OCI-LY3 (cell line): ENCODE measurements around the gene OPHN1.
"Not testable (repeated sequence)": the region's sequence is repeated elsewhere in the genome, so short reads cannot be mapped to it uniquely, and the experiment has no call there.

Source experiments
- H2AFZ ChIP-seq: fragments of 200-600, 300-600 bp; shearing (Covaris generic); 2 replicates; pipeline ENCODE4 v1.6.0; 2014; ENCODE audit warnings: antibody characterized with exemption, low read depth, low read length
- H3K27ac ChIP-seq: fragments of 200-600, 300-600 bp; sonication (generic); 2 replicates; pipeline ENCODE4 v1.5.1; 2014; ENCODE audit warnings: mild to moderate bottlenecking, low read length, moderate library complexity, mixed read lengths
- H3K27me3 ChIP-seq: fragments of 200-600, 300-600 bp; sonication (generic); 2 replicates; pipeline ENCODE4 v1.6.1; 2014; ENCODE audit warnings: low read depth, low read length, mixed read lengths
- H3K36me3 ChIP-seq: fragments of 200-600, 300-600 bp; sonication (generic); replicated peaks from 2 replicates; pipeline ENCODE3; 2014; ENCODE audit warnings: low read depth, low read length, mixed read lengths
- H3K4me1 ChIP-seq: fragments of 300-600, 200-600 bp; sonication (generic); 2 replicates; pipeline ENCODE4 v1.6.1; 2014; ENCODE audit warnings: low read length, mixed read lengths
- H3K4me2 ChIP-seq: fragments of 200-600, 300-600 bp; sonication (generic); 2 replicates; pipeline ENCODE4 v1.6.1; 2014; ENCODE audit warnings: low read length, mixed read lengths
- H3K4me3 ChIP-seq: fragments of 300-600, 200-600 bp; sonication (generic); 2 replicates; pipeline ENCODE4 v1.5.1; 2014; ENCODE audit warnings: antibody characterized with exemption, mild to moderate bottlenecking, low read length, moderate library complexity
- H3K79me2 ChIP-seq: fragments of 300-600, 200-600 bp; shearing (Covaris generic); 2 replicates; pipeline ENCODE4 v1.6.1; 2014; ENCODE audit warnings: mild to moderate bottlenecking, low read length, mixed read lengths
- H3K9ac ChIP-seq: fragments of 300-600, 200-600 bp; shearing (Covaris generic); 2 replicates; pipeline ENCODE4 v1.6.0; 2014; ENCODE audit warnings: mild to moderate bottlenecking, low read length, moderate library complexity
- H3K9me3 ChIP-seq: fragments of 200-600, 300-600 bp; shearing (Covaris generic); 2 replicates; pipeline ENCODE4 v1.6.1; 2014; ENCODE audit warnings: low read length, mixed read lengths; ENCODE audit not compliant: insufficient read depth
- H4K20me1 ChIP-seq: fragments of 200-600, 300-600 bp; sonication (generic); 2 replicates; pipeline ENCODE4 v1.6.1; 2016; ENCODE audit warnings: low read length, mixed read lengths; ENCODE audit not compliant: insufficient read depth
- EZH2phosphoT487 ChIP-seq: fragments of 200-600 bp; shearing (Covaris generic); IDR thresholded peaks from 2 replicates; pipeline ENCODE4 v1.6.1; 2018; ENCODE audit warnings: antibody characterized with exemption, mixed run types, low read depth
- TF ChIP-seq, protein P1 (sequence below): fragments of 200-600, 300-600 bp; sonication (generic); IDR thresholded peaks from 2 replicates; pipeline ENCODE4 v1.5.1; 2014; ENCODE audit warnings: antibody characterized with exemption, low read length, low read depth

Gene OPHN1

DNA sequence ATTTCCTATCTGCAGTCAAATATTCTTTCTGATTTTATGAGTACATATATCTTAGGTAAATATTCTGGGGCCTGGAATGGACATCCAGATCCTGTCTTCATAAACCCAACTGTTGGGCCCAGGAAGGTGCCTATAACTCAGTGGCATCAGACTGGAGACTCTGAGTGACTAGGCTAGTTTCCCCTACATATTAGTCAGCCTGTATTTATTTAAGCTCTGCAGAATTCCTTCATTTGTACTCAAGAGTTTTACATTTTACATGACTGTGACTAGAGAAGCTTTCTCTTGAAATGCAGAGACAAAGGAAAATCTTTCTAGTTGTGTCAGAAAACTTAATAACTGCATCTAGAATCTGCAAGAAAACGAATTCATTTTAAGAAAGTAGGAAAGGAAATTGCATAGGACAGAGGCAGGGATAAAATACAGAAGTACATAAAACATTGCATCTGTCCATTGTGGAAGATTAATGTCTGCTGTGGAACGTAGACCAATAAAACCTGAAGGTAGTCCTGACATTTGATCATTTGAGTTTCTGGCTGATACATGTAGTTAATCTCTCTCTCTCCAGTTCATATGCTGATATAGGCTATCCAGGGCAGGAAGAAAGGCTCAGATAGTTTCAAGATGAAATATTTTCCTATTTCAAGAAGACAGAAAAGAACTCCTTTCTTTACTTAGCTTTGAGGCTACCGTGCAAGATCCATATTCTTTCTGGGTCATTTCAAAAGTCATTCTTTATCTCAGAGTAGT is 78.2 kb downstream of the OPHN1 start:
- H3K27ac ChIP-seq, result no peak overlapping the region
- H3K4me2 ChIP-seq, result no peak overlapping the region
- no peaks in the 10 kb centered on the region for H3K79me2 ChIP-seq
- H3K36me3 ChIP-seq, result no peaks in the 10 kb centered on the region
- TF ChIP-seq, protein P1, sequence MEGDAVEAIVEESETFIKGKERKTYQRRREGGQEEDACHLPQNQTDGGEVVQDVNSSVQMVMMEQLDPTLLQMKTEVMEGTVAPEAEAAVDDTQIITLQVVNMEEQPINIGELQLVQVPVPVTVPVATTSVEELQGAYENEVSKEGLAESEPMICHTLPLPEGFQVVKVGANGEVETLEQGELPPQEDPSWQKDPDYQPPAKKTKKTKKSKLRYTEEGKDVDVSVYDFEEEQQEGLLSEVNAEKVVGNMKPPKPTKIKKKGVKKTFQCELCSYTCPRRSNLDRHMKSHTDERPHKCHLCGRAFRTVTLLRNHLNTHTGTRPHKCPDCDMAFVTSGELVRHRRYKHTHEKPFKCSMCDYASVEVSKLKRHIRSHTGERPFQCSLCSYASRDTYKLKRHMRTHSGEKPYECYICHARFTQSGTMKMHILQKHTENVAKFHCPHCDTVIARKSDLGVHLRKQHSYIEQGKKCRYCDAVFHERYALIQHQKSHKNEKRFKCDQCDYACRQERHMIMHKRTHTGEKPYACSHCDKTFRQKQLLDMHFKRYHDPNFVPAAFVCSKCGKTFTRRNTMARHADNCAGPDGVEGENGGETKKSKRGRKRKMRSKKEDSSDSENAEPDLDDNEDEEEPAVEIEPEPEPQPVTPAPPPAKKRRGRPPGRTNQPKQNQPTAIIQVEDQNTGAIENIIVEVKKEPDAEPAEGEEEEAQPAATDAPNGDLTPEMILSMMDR, result no peak
- no peak for TF ChIP-seq EZH2phosphoT487
- H3K27me3 ChIP-seq, result no peaks in the 10 kb centered on the region
- no peaks in the 10 kb centered on the region for H3K4me1 ChIP-seq
- no peak overlapping the region for H3K9ac ChIP-seq
- H2AFZ ChIP-seq, result no peak overlapping the region
- no peaks in the 10 kb centered on the region for H3K9me3 ChIP-seq
- H3K4me3 ChIP-seq, result no peak overlapping the region
- H4K20me1 ChIP-seq, result no peaks in the 10 kb centered on the region

DNA sequence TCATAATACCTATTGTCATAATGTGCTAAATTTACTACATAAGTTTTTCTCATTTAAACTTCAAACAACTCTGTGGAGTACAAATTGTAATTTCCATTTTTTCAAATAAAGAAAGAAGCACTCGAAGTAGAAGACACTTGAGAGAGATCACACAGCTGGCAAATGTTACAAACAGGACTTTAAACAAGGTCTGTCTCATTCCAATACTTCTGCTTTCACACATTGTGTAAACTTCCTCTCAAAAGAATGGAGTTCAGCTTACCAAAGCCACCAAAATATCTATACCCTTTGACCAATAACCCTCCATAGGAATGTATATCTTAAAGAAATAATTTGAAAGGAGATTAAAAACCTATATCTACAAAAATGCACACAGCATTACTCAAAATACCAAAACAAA is 88.3 kb downstream of the OPHN1 start:
- no peaks in the 10 kb centered on the region for H3K9me3 ChIP-seq
- no peak overlapping the region for H3K4me2 ChIP-seq
- H3K4me3 ChIP-seq, result no peak overlapping the region
- no peak overlapping the region for H2AFZ ChIP-seq
- H3K9ac ChIP-seq, result no peak overlapping the region
- H3K27me3 ChIP-seq, result no peaks in the 10 kb centered on the region
- no peaks in the 10 kb centered on the region for H4K20me1 ChIP-seq
- 0 out of 2 replicates have a peak, but pooled peaks cover 3% of the 10 kb centered on the region for H3K4me1 ChIP-seq
- H3K79me2 ChIP-seq, result no peaks in the 10 kb centered on the region
- no peaks in the 10 kb centered on the region for H3K36me3 ChIP-seq
- no peak overlapping the region for H3K27ac ChIP-seq
- TF ChIP-seq EZH2phosphoT487, result no peak
- TF ChIP-seq, protein P1, result no peak

DNA sequence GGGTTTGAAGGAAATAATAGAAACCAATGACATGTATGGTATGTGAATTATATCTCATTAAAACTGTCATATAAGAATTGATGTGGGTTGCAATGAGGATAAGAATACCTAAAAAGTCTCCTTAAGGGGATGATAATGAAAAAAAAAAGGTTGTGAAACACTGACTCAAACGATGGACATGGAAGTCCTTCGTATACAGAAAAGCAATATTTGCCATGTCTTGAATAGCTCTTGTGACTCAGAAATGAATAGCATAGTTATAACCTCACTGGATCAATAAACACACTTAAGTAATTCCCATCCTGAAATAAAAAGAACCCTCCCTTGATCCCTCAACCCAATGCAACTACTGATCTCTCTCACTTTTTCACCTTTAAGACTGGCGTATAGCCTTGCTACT is 89.7 kb downstream of the OPHN1 start:
- Histone ChIP-seq H3K36me3 (no peaks in the 10 kb centered on the region), H3K27ac (no peak overlapping the region), H4K20me1 (no peaks in the 10 kb centered on the region), H3K79me2 (no peaks in the 10 kb centered on the region), H3K4me3 (no peak overlapping the region), H3K4me2 (no peak overlapping the region), H2AFZ (no peak overlapping the region), H3K9ac (no peak overlapping the region), H3K9me3 (no peaks in the 10 kb centered on the region), H3K27me3 (no peaks in the 10 kb centered on the region), H3K4me1 (0 out of 2 replicates have a peak, but pooled peaks cover 3% of the 10 kb centered on the region)
- TF ChIP-seq, protein P1, result no peak
- no peak for TF ChIP-seq EZH2phosphoT487

DNA sequence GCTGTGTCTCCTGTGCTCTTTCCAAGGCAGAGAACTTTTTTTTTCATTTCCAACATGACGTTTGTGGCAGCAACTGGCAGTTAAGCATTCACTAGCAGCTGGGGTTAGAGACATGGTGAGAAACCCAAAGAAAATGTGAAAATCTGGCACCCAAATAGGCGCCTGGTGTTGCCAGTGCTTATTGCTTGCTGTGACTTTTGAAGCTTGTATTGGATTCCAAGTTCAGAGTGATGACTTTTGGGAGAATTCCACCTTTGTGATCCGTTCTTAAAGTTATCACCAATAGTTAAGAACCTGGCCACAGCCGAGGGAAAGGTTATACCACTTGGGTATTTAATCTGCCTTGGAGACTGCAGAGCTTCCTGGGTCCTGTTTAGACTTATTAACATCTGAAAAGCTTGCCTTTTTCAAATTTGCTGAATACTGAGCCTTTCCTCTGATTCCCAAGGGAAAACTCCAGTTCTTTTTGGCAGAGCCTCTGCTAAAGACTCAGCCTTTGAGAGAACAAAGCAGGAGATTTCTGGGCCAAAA is 101.0 kb downstream of the OPHN1 start:
- H3K4me1 ChIP-seq, result no peaks in the 10 kb centered on the region
- no peak overlapping the region for H3K4me2 ChIP-seq
- H3K36me3 ChIP-seq, result no peaks in the 10 kb centered on the region
- H3K9ac ChIP-seq, result no peak overlapping the region
- no peaks in the 10 kb centered on the region for H4K20me1 ChIP-seq
- no peak for TF ChIP-seq EZH2phosphoT487
- TF ChIP-seq, protein P1, result no peak
- H3K79me2 ChIP-seq, result no peaks in the 10 kb centered on the region
- H3K27me3 ChIP-seq, result no peaks in the 10 kb centered on the region
- H3K9me3 ChIP-seq, result no peaks in the 10 kb centered on the region
- H3K27ac ChIP-seq, result no peak overlapping the region
- H3K4me3 ChIP-seq, result no peak overlapping the region
- H2AFZ ChIP-seq, result no peak overlapping the region

DNA sequence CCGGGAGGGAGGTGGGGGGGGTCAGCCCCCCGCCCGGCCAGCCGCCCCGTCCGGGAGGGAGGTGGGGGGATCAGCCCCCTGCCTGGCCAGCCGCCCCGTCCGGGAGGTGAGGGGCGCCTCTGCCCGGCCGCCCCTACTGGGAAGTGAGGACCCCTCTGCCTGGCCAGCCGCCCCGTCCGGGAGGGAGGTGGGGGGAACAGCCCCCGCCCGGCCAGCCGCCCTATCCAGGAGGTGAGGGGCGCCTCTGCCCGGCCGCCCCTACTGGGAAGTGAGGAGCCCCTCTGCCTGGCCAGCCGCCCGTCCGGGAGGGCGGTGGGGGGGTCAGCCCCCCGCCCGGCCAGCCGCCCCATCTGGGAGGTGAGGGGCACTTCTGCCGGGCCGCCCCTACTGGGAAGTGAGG is 106.5 kb downstream of the OPHN1 start:
- H3K9ac ChIP-seq, H3K4me2 ChIP-seq, H2AFZ ChIP-seq, H4K20me1 ChIP-seq, H3K9me3 ChIP-seq, H3K4me1 ChIP-seq, H3K79me2 ChIP-seq, H3K27me3 ChIP-seq, H3K27ac ChIP-seq, H3K36me3 ChIP-seq, H3K4me3 ChIP-seq: not testable (repeated sequence)
